Endothelial cell of umbilical vein (primary cell): ENCODE measurements around the gene SLC5A2. TPM values are rescaled to one million over a fixed set of nuclear protein-coding genes. Genes with fewer than 3 reads are reported as not detected.

ENCODE experiments used
- BruUV-seq: library from RNA; stranded (reverse); fragments of 400-500 nt; replicated peaks from 2 replicates; lab custom pipeline; 2021; lab: Mats Ljungman, UMichigan
- CTCF ChIA-PET: fragments of 300-600, 350-600 bp; sonication (Branson Sonifier 250); formaldehyde crosslinking; loops from one replicate; lab custom pipeline; 2021; ENCODE audit warnings: antibody characterized with exemption, inconsistent platforms; lab: Charles Lee
- POLR2A ChIA-PET: fragments of 300-600, 350-600 bp; sonication (Branson Sonifier 250); formaldehyde crosslinking; loops from one replicate; lab custom pipeline; 2021; ENCODE audit warnings: antibody characterized with exemption, inconsistent platforms; lab: Charles Lee
- DNase-seq: peaks from one replicate; pipeline ENCODE4 v3.0.0-alpha.2; 2011; ENCODE audit warnings: low read depth, low spot score
- FAIRE-seq: peaks from 2 replicates; lab custom pipeline; 2011; peaks lifted over from hg19 to GRCh38; lab: Jason Lieb, UNC
- H2AFZ ChIP-seq: 2 replicates; pipeline ENCODE4 v1.6.0; 2012; ENCODE audit warnings: low read depth, low read length, control low read depth, inconsistent platforms
- H3K27ac ChIP-seq: 2 replicates; pipeline ENCODE4 v1.5.1; 2011; ENCODE audit warnings: low read depth, mild to moderate bottlenecking, control low read depth, low read length, moderate library complexity; ENCODE audit not compliant: insufficient read depth
- H3K27me3 ChIP-seq, 2 experiments: 2 replicates each; pipeline versions ENCODE4 v1.6.0 to v1.6.1; 2011; ENCODE audit warnings: low read length in 2 of 2, mixed read lengths in 1 of 2; ENCODE audit not compliant: control insufficient read depth in 2 of 2, insufficient read depth in 2 of 2
- H3K36me3 ChIP-seq, 2 experiments: 2 replicates in 1 of 2; 3 replicates in 1 of 2; pipeline ENCODE4 v1.5.1; 2011; ENCODE audit warnings: low read length in 2 of 2, mild to moderate bottlenecking in 1 of 2, moderate library complexity in 1 of 2; ENCODE audit not compliant: control insufficient read depth in 2 of 2, insufficient read depth in 2 of 2; ENCODE audit errors: extremely low read depth in 1 of 2
- H3K4me1 ChIP-seq: 3 replicates; pipeline ENCODE4 v1.5.1; 2011; ENCODE audit warnings: mild to moderate bottlenecking, low read length; ENCODE audit not compliant: control insufficient read depth, insufficient read depth; ENCODE audit errors: extremely low read depth
- H3K4me2 ChIP-seq: 2 replicates; pipeline ENCODE4 v1.6.1; 2011; ENCODE audit warnings: low read length, control low read depth, mixed read lengths; ENCODE audit not compliant: insufficient read depth
- H3K4me3 ChIP-seq, 3 experiments: fragments of 200-600 bp in 1 of 3; sonication (generic), shearing (Covaris generic) in 1 of 3; replicated peaks in 1 of 3; 2 replicates each; pipeline ENCODE4 v1.5.1; 2011 to 2016; ENCODE audit warnings: control low read depth in 3 of 3, low read length in 3 of 3, mild to moderate bottlenecking in 2 of 3, inconsistent platforms in 1 of 3, low read depth in 1 of 3, moderate library complexity in 1 of 3; ENCODE audit not compliant: insufficient read depth in 1 of 3
- H3K79me2 ChIP-seq: 2 replicates; pipeline ENCODE4 v1.6.0; 2012; ENCODE audit warnings: low read length, inconsistent platforms; ENCODE audit not compliant: control insufficient read depth, insufficient read depth
- H3K9ac ChIP-seq: replicated peaks from 2 replicates; pipeline ENCODE3; 2011; ENCODE audit warnings: low read length, control low read depth; ENCODE audit not compliant: insufficient read depth; ENCODE audit errors: extremely low read depth
- H3K9me1 ChIP-seq: replicated peaks from 3 replicates; pipeline ENCODE4 v1.6.0; 2011; ENCODE audit warnings: mild to moderate bottlenecking, low read length; ENCODE audit not compliant: control insufficient read depth, insufficient read depth; ENCODE audit errors: extremely low read depth
- H3K9me3 ChIP-seq: replicated peaks from 2 replicates; pipeline ENCODE4 v1.5.1; 2012; ENCODE audit warnings: low read length, inconsistent platforms; ENCODE audit not compliant: control insufficient read depth, insufficient read depth
- H4K20me1 ChIP-seq: replicated peaks from 2 replicates; pipeline ENCODE3; 2011; ENCODE audit warnings: mild to moderate bottlenecking, low read length; ENCODE audit not compliant: control insufficient read depth, insufficient read depth; ENCODE audit errors: extremely low read depth
- CTCF ChIP-seq, 2 donors: IDR thresholded peaks; 1 replicate in 1 of 2; 2 replicates in 1 of 2; pipeline ENCODE4 v1.5.1; 2011; ENCODE audit warnings: low read length in 2 of 2, mild to moderate bottlenecking in 2 of 2, moderate library complexity in 2 of 2, control low read depth in 1 of 2, inconsistent platforms in 1 of 2, low read depth in 1 of 2; ENCODE audit not compliant: insufficient read depth in 1 of 2; ENCODE audit errors: extremely low read depth in 1 of 2
- EZH2 ChIP-seq: IDR thresholded peaks from 2 replicates; pipeline ENCODE4 v1.6.1; 2012; ENCODE audit warnings: borderline replicate concordance, low read depth, mild to moderate bottlenecking, moderate library complexity, low read length, inconsistent platforms; ENCODE audit not compliant: severe bottlenecking
- FOS ChIP-seq: IDR thresholded peaks from 2 replicates; pipeline ENCODE4 v1.6.1; 2011; ENCODE audit warnings: mild to moderate bottlenecking, low read length, moderate library complexity, borderline replicate concordance; ENCODE audit not compliant: insufficient read depth
- GATA2 ChIP-seq: IDR thresholded peaks from 2 replicates; pipeline ENCODE4 v1.7.0; 2011; ENCODE audit warnings: low read depth, mild to moderate bottlenecking, moderate library complexity, mixed read lengths, low read length; ENCODE audit not compliant: insufficient read length, insufficient read depth
- JUN ChIP-seq: IDR thresholded peaks from 2 replicates; pipeline ENCODE4 v1.6.1; 2011; ENCODE audit warnings: borderline replicate concordance, low read depth; ENCODE audit not compliant: insufficient read length, insufficient read depth
- MYC ChIP-seq: IDR thresholded peaks from one replicate; pipeline ENCODE4 v1.6.1; 2011; ENCODE audit warnings: mild to moderate bottlenecking, low read depth, low read length
- POLR2A ChIP-seq: IDR thresholded peaks from 2 replicates; pipeline ENCODE4 v1.6.1; 2012; ENCODE audit warnings: low read depth, mild to moderate bottlenecking, control low read depth, low read length
- POLR2AphosphoS5 ChIP-seq: IDR thresholded peaks from 2 replicates; pipeline ENCODE4 v1.6.1; 2012; ENCODE audit warnings: low read depth, mild to moderate bottlenecking, control low read depth, low read length, moderate library complexity; ENCODE audit not compliant: insufficient read depth
- dilution Hi-C: fragments of 300-500 bp; cut with MboI; formaldehyde crosslinking; loops from one replicate; pipeline ENCODE4 v1.15.0; 2019; ENCODE audit warnings: low sequenced_read_pairs; ENCODE audit not compliant: extremely low pct_ligation_motif_present
- intact Hi-C: fragments of 100-400 bp; cut with micrococcal nuclease; formaldehyde crosslinking; loops from one replicate; pipeline ENCODE4 v1.10.0; 2022
- polyA plus RNA-seq, 4 experiments: library from polyadenylated mRNA; depleted of rRNA in 3 of 4; stranded (reverse) in 3 of 4; unstranded in 1 of 4; fragments of >200 nt; gene quantifications; 2 replicates each; pipeline versions ENCODE4 v1.2.1 to v1.2.3, GENCODE V29; 2011 to 2012; ENCODE audit warnings: missing spikeins in 1 of 4
- total RNA-seq: library from RNA; stranded (reverse); gene quantifications from 2 replicates; pipeline ENCODE4 v1.2.3, GENCODE V29; 2021
- TF ChIP-seq, protein P1 (sequence below): IDR thresholded peaks from 2 replicates; pipeline ENCODE4 v1.6.1; 2011; ENCODE audit not compliant: insufficient read depth, insufficient read length

Gene SLC5A2
- total and polyA plus RNA-seq, 2 donors (not counting 3 experiments of a cell fraction or from before 2014, with no cell fraction given) = 0.03 TPM; not detected in 1

- H3K79me2 ChIP-seq = peaks cover 31% of the 10 kb centered on the region
- peaks cover 19 to 20% of the 10 kb centered on the region in 2 experiments for H3K36me3 ChIP-seq
- no peak overlapping the region for H3K27ac ChIP-seq
- H3K9me3 ChIP-seq = no peaks in the 10 kb centered on the region
- FAIRE-seq = no peak
- no peaks in the 10 kb centered on the region for H3K9me1 ChIP-seq
- TF ChIP-seq JUN (no peak), POLR2AphosphoS5 (no peak), POLR2A (no peak), CTCF (IDR thresholded peaks at IDR 0.05; ENCODE audit: extremely low read depth in 1 of 2, insufficient read depth in 1 of 2, low read depth in 1 of 2, low read length in 2 of 2) (no peak), EZH2 (no peak), GATA2 (no peak), FOS (no peak), MYC (no peak)
- TF ChIP-seq, protein P1, sequence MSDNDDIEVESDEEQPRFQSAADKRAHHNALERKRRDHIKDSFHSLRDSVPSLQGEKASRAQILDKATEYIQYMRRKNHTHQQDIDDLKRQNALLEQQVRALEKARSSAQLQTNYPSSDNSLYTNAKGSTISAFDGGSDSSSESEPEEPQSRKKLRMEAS = no peak
- H2AFZ ChIP-seq = no peak overlapping the region
- CTCF ChIA-PET = interaction anchor here (0.8 to 2.0 kb wide), 5 partner anchors 13 to 490 kb away, joined by 3 to 11 read pairs (median 3); partner anchors contain the start of gene RUSF1
- dilution Hi-C loops = no loop called here
- DNase-seq = no peak
- no peak overlapping the region for H3K9ac ChIP-seq
- no TSS peak for BruUV-seq
- no peaks in the 10 kb centered on the region for H4K20me1 ChIP-seq
- POLR2A ChIA-PET = no interaction called here
- H3K4me2 ChIP-seq = no peak overlapping the region
- no peaks in the 10 kb centered on the region for H3K27me3 ChIP-seq
- H3K4me3 ChIP-seq = no peak overlapping the region
- intact Hi-C loops = loop anchor here (5.0 kb wide), 2 partner anchors 237 to 392 kb away; a partner anchor contains a TSS
- peaks cover 14% of the 10 kb centered on the region for H3K4me1 ChIP-seq
These were observed 7.9 kb upstream of the SLC5A2 start for GRCh38 chr16:31474773-31475738.
